Sciatic nerve (tissue), 2 donors: ENCODE results near the gene PLPP2. TPM values are rescaled to one million over a fixed set of nuclear protein-coding genes. Genes with fewer than 3 reads are reported as not detected.
"Not testable (repeated sequence)": the region's sequence is repeated elsewhere in the genome, so short reads cannot be mapped to it uniquely, and the experiment has no call there.

ENCODE experiments used
- ATAC-seq: fragments of 200-7000 bp; cut with Tn5 transposase; one replicate; pipeline ENCODE4 v1.9.1; 2020; ENCODE audit warnings: mild to moderate bottlenecking, moderate library complexity
- DNase-seq: peaks from one replicate; pipeline ENCODE4 v3.0.0-alpha.2; 2020; ENCODE audit warnings: low spot score
- intact Hi-C: fragments of 100-400 bp; cut with DNase I; formaldehyde crosslinking; loops from one replicate; pipeline ENCODE4 v1.14.2; 2022
- total RNA-seq: library from RNA; stranded (reverse); fragmentation: NEBNext Ultra II Directional; extraction: Animal tissue kit (Norgen Biotek cat#: 25700); gene quantifications from one replicate; pipeline ENCODE4 v1.2.1, GENCODE V29; 2021
- donor health status: DM: no; HTN: no; CAD: no.
- donor health status: DM: no; HTN: no; CAD: no.

Gene PLPP2
- total RNA-seq, 1 donor from 2014 or later = 8.6 TPM

DNA sequence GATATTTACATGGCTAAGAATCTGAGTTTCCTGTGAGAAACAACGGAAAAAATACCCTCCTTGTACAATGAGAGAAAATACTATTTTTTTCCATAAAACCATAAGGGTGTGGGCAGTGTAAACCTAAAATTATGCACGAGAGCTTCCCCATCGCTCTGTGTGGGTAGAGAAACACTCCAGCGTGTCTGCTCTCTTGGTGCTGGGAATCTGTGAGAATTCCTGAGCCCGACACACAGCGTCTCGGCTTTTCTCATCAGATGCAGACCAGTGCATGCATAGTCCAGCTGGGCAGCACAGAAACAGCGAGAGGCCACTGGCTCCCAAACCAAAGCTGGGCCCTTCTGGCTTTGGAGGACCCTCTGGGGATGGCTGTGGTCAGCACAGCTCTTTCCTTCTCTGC, 12.0 kb downstream of the PLPP2 start:
- DNase-seq = no peak
- intact Hi-C loops = no loop called here
- ATAC-seq = no peak

DNA sequence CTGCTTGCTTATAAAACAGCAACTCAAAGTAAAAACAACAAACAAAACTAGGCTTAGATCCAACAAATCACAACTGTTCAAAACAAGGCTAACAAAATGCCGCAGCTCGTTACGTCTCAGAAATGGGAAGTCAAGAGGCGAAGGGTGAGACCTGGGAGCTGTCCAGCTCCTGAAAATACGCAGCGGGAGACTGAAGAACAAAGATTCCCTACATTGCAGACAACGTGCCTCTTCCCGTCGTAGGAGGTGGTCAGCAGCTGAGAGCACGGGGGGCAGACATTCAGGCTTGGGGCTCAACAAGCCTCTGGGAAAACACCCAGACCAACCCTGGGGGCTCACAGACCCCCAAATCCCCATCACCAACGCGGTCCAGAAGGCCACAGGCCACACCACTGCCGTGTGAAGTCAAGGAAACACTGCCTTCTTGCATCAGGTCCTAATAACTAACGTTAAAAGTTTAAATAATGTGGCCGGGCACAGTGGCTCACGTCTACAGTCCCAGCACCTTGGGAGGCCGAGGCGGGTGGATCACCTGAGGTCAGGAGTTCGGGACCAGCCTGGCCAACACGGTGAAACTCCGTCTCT, 13.5 kb downstream of the PLPP2 start:
- DNase-seq (no peak), ATAC-seq (no peak)
- intact Hi-C loops = no loop called here

DNA sequence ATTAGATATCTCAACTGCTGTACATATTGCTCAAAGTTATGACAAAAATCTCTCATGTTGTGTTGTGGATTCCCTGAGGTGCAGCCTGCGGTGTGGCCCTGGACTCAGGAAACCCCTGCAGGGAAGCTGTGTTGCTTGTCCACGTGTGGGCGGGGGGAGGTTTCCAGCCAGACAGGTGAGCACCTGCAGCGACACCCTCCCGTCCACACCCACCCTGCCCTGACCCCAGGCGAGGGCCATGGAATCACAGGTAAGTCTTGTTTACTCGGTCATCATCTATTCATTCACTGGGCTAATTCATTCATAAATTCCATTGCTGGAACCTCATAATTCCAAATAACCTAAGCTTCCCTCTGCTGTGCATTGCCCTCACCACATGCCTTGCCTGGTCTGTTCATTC, 14.1 kb downstream of the PLPP2 start:
- intact Hi-C loops = no loop called here
- ATAC-seq (no peak), DNase-seq (no peak)

GRCh38 chr19:275958-276646, 15.1 kb downstream of the PLPP2 start:
- ATAC-seq (no peak), DNase-seq (no peak)
- intact Hi-C loops = no loop called here

DNA sequence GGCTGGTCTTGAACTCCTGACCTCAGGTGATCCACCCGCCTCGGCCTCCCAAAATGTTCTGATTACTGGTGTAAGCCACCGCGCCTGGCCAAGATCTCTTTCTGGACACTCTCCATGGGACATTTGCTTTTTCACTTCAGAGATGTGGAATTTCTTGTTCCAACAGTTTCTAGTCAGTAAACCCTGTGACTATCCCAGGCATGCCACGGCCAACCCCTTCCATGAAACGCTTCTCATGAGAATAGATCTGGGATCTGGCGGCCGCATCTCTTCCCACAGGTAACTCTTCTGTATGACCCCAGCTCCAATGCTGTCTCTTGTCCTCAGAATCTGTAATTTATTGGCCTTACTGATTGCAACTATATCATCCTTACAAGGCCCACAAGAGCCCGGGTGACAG, 16.2 kb downstream of the PLPP2 start:
- DNase-seq = no peak
- ATAC-seq = no peak
- intact Hi-C loops = no loop called here

- intact Hi-C loops = no loop called here
- ATAC-seq (no peak), DNase-seq (no peak)
Measured at GRCh38 chr19:273393-273792, 17.8 kb downstream of the PLPP2 start.

DNA sequence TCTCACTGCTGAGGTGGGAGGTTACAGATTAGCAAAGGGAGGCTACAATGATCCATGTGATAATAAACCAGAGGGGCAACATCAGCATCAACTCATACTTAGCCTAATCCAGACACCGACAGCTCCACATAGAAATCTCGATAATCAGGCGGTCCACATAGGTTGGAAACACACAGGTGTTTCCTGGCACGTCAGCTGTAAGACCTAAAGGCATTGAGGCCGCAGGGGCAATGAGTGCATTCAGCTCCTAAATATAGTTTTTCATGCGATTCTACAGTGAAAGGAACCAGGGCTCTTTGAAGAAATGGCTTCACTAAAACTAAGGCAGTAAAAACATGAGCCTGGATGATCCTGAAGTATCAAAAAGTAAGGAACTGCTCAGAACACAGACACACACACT, 19.3 kb downstream of the PLPP2 start:
- DNase-seq = no peak
- ATAC-seq = no peak
- intact Hi-C loops = no loop called here

GRCh38 chr19:270766-271318, 20.4 kb downstream of the PLPP2 start:
- intact Hi-C loops, DNase-seq, ATAC-seq: not testable (repeated sequence)

DNA sequence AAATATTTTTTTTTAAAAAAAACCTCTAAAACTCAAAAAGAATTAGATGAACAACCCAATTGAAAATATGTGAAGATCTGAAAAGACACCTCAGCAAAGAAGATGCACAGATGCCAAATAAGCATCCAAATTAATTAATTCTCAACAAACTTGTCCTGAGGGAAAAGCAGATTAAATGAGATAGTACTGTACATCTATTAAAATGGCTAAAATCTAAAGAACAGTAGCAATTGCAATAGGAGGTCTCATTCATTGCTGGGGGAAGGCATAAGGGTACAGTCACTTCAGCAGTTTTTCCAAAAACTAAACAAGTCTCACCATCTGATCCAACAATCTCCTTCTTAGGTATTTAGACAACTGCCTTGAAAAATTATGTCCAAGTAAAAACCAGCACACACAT, 22.0 kb downstream of the PLPP2 start:
- DNase-seq = no peak
- ATAC-seq = no peak
- intact Hi-C loops = no loop called here

DNA sequence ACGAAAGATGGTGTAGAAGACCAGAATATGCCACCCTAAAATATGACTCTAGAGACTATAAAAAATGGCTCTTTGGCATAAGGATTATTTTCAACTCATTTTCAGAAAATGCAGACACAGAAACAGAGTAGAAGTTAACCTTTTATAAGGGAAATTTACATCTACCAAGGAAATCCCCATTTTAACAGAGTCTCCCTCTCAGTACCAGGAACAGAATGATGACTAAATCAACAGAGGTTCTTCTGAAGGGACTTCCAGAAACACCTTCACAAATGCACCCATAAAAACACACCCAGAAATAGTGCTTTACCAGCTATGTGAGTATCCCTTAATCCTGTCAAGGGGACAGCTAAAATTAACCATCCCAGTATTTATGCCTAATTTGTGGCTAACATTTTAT, 29.1 kb downstream of the PLPP2 start:
- ATAC-seq (no peak), DNase-seq (no peak)
- intact Hi-C loops = no loop called here

DNA sequence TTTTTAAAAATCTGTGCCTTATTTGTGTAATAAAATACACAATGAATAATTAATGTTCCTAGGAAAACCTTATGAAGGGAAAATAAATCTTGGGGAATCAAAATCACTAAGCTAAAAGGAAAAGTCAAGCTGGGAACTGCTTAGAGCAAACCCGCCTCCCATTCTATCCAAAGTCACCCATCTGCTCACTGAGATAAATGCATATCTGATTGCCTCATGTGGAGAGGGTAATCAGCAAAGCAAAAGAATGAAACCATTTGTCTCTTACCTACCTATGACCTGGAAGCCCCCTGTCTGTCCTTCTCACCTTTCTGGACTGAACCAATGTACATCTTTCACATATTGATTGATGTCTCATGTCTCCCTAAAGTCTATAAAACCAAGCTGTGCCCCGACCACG, 34.4 kb downstream of the PLPP2 start:
- ATAC-seq, DNase-seq, intact Hi-C loops: not testable (repeated sequence)

- DNase-seq, intact Hi-C loops, ATAC-seq: not testable (repeated sequence)
Measured at GRCh38 chr19:252421-253186, 38.6 kb downstream of the PLPP2 start.

DNA sequence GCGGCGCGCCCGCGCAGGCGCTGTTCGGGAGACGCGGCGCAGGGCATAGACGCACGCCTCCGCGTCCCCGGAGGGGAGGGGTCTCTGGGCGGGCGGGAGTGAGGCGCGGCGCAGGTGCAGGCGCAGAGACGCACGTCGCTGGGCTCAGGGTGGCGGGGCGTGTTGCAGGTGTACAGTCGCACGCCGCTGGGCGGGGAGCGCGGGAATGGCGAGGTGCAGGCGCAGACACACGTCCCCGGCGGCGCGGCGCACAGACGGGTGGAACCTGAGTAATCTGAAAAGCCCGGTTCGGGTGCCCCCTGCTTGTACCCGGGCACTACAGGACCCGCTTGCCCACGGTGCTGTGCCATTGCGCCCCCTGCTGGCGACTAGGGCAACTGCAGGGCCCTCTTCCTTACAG, 44.7 kb downstream of the PLPP2 start:
- DNase-seq = no peak
- intact Hi-C loops = no loop called here
- no peak for ATAC-seq

GRCh38 chr19:245900-246299, 45.3 kb downstream of the PLPP2 start:
- ATAC-seq, intact Hi-C loops, DNase-seq: not testable (repeated sequence)

- no peak for ATAC-seq
- intact Hi-C loops = no loop called here
Measured at GRCh38 chr19:245457-245856, 45.7 kb downstream of the PLPP2 start.

More at GRCh38 chr19:245457-245856, 45.7 kb downstream of the PLPP2 start:
- no peak for DNase-seq

Other genes with a start within 250 kb of the PLPP2 start
- gene OR4F17, start 184.3 kb downstream of the PLPP2 start, total RNA-seq = not detected
- 24.5 TPM for gene MIER2, start 53.4 kb upstream of the PLPP2 start, total RNA-seq
- 2.8 TPM for gene C2CD4C, start 117.7 kb upstream of the PLPP2 start, total RNA-seq
- gene SHC2, start 169.6 kb upstream of the PLPP2 start, total RNA-seq = 31.6 TPM
- 1.1 TPM for gene MADCAM1, start 205.1 kb upstream of the PLPP2 start, total RNA-seq
- 18.5 TPM for gene TPGS1, start 216.1 kb upstream of the PLPP2 start, total RNA-seq
- 40.2 TPM for gene CDC34, start 240.4 kb upstream of the PLPP2 start, total RNA-seq